ENCODE results near the gene ZNF106.

Gene ZNF106

GRCh38 chr15:42409011-42409410 lies 81.9 kb downstream of the ZNF106 start:
- in situ Hi-C loops (cut with HindIII; ENCODE audit: low sequenced_read_pairs) = loop anchor here (5.0 kb wide), 1 partner anchor 42 kb away; no protein-coding TSS in a partner anchor

DNA sequence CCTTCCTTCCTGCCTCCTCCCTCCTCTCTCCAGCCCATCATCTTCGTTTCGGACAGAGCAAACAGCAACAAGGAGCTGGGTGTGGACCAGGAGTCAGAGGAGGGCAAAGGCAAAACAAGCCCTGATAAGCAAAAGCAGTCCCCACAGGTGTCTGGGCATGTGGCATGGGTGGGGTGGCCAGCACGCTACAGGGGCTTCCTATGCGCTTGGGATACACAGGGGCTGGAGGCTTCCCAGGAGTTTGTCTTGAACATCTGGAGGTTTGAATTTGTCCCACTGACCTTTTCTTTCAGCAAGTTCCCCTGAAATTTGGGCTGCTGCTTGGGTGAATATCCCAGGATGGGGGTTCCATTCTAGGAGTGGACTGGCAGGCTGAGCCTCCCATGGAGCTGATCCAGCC lies 82.8 kb downstream of the ZNF106 start:
- in situ Hi-C loops (cut with HindIII; ENCODE audit: low sequenced_read_pairs) = loop anchor here (5.0 kb wide), 1 partner anchor 41 kb away; no protein-coding TSS in a partner anchor

DNA sequence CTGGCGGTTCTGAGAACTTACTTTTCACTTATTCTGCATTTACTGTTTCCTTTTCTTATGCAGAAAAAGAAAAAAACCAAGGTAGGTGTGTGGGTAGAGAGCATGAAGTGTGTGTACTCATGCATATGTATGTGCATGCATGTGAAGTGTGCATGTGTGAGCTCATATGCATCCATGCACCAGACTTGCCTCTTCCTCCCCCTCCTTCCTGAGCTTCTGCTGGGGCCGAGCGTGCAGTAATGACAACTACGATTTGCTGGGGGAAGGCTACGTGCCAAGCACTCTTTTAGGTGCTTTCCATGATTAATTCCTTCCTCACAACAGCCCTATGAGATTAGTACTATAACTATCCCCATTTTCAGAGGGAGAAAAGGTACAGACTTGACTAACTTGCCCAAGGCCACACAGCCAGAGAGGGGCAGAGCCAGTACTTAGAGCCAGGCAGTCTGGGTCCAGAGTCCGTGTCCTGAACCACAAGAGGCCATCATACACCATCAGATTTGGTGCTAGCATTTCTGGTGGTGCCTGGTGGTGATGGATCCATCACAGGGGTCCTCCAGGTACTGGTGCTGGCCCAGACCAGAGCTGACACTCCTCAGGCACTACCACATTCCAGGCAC lies 85.0 kb downstream of the ZNF106 start:
- in situ Hi-C loops (cut with HindIII; ENCODE audit: low sequenced_read_pairs) = loop anchor here (5.0 kb wide), 1 partner anchor 39 kb away; no protein-coding TSS in a partner anchor

- in situ Hi-C loops (cut with HindIII; ENCODE audit: low sequenced_read_pairs) = loop anchor here (5.0 kb wide), 1 partner anchor 37 kb away; no protein-coding TSS in a partner anchor
These were observed 86.3 kb downstream of the ZNF106 start for GRCh38 chr15:42404461-42405235.

- in situ Hi-C loops (cut with HindIII; ENCODE audit: low sequenced_read_pairs) = no loop called here
These were observed 87.6 kb downstream of the ZNF106 start for GRCh38 chr15:42403389-42403788.

- in situ Hi-C loops (cut with HindIII; ENCODE audit: low sequenced_read_pairs) = no loop called here
These were observed 88.3 kb downstream of the ZNF106 start for GRCh38 chr15:42402455-42403205.

DNA sequence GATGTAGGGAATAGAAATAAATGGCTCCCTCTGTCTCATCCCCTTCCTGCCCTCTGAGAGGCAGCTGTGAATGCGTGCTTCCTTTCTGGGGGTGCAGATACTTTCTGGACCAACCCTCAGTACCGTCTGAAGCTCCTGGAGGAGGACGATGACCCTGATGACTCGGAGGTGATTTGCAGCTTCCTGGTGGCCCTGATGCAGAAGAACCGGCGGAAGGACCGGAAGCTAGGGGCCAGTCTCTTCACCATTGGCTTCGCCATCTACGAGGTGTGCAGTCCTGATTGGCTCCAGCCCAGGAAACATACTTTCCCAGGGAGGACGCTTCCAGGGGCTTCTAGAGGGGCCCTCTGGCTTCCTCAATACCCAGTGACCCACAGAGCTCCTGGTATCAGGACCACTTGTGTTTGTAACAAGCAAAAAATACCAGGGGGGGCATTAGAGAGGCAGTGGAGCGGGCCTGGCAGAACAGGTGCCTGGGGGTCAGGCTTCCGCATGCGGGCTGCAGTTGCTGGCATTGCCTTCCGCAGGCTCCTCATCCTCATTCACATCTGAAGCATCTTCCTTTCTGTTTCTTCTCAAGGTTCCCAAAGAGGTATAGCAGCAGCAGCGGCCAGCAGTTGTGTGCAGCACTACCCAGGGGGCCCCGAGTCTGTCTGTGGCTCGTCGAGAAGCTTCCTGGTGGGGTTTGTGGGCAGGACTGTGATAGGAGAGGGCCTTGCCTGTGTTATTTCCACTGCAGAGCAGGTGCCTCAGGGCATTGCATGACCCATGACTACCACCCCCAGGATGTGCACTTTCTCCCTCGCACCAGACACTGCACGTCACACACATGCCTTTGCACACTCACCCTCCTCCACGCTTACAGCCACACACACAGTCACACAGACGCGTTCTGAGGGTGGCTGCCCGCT lies 89.1 kb downstream of the ZNF106 start:
- in situ Hi-C loops (cut with HindIII; ENCODE audit: low sequenced_read_pairs) = no loop called here

GRCh38 chr15:42395838-42396237 lies 95.1 kb downstream of the ZNF106 start:
- in situ Hi-C loops (cut with HindIII; ENCODE audit: low sequenced_read_pairs) = no loop called here

DNA sequence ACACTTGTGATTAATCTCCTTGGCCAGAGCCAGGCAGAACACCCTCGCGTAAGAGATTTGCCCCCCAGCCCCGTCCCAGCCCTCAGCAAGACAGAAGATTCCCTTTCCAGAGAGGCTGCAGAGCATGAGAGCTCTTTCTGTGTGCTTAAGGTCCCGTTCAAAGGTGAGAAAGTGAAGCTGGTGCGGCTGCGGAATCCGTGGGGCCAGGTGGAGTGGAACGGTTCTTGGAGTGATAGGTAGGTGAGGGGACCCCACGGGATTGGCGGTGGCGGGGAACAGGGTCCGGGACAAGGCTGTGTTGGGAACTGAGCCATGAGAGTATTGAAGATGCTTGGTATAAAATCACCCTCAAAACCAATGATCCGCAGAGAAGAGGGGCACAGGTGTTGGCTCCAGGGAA lies 96.8 kb downstream of the ZNF106 start:
- in situ Hi-C loops (cut with HindIII; ENCODE audit: low sequenced_read_pairs) = no loop called here

- in situ Hi-C loops (cut with HindIII; ENCODE audit: low sequenced_read_pairs) = no loop called here
These were observed 98.5 kb downstream of the ZNF106 start for GRCh38 chr15:42392309-42393024.

GRCh38 chr15:42387603-42388002 lies 103.3 kb downstream of the ZNF106 start:
- in situ Hi-C loops (cut with HindIII; ENCODE audit: low sequenced_read_pairs) = no loop called here

GRCh38 chr15:42385980-42386700 lies 104.8 kb downstream of the ZNF106 start:
- in situ Hi-C loops (cut with HindIII; ENCODE audit: low sequenced_read_pairs) = no loop called here

DNA sequence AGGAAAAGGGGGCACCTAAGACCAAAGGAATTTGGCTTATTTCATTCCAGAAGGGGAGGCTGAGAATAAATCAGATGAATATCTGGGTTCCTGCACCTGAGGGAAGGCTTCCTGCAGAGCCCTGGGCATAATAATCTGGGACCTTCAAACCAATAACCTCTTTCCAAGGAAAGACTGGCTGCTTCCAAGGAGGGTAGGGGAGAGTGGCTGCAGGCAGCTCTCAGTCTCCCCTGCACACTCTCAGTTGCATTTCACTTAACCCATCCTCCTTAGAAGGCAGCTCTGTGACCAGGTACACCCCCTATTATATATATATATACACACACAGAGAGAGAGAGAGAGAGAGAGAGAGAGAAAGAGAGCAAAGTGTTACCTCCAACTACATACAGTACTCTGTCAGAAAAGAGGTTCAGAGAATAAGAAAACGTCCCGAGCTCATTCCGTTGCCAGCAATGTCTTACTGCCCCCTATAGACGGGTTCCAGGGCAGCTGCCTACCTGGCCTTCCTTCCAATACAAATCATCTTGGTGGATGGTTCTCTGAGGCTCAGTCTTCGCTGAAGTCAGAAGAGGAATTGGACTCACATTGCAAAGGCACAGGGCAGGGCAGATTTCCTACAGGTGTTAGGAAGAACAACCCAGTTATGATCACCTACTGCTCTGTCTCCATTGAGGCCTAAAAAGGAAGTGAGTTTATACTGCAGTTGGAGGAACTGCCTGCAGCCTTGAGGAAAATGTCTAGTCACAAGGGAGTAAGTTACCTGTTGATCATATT lies 105.5 kb downstream of the ZNF106 start:
- in situ Hi-C loops (cut with HindIII; ENCODE audit: low sequenced_read_pairs) = no loop called here

GRCh38 chr15:42384597-42384996 lies 106.3 kb downstream of the ZNF106 start:
- in situ Hi-C loops (cut with HindIII; ENCODE audit: low sequenced_read_pairs) = no loop called here

DNA sequence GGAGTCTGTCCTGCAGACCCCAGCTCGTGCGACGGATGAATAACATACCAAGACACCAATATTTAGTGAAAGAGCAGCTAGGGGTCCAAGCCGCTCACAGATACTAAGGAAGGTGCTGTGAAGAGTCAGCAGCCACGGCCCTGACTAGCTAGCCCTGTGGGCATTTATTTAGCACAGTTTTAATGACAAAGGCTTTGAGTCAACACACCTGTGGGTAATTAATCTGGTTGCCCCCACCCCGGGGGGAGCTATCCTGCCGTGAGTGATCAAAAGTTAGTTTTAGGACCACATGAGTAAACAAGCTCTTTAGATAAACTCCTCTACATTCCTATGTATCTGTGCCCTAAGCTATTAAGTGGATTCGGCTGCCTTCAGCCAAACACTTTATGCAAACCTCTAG lies 112.9 kb downstream of the ZNF106 start:
- in situ Hi-C loops (cut with HindIII; ENCODE audit: low sequenced_read_pairs) = no loop called here

DNA sequence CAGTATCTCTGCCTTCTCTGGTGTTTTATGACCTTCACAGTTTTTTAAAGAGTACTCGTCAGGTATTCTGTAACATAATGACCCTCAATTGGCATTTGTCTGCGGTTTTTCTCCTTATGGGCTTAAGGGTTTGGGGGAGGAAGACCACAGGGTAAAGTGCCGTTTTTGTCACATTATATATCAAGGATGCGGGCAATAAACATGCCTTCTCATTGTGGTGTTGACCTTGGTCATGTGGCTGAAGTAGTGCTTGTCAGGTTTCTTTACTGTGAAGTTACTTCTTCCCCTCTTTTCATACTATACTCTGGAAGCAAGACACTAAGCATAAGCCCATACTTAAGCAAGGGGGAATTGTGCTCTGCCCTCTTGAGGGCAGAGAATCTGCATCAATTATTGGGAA lies 115.0 kb downstream of the ZNF106 start:
- in situ Hi-C loops (cut with HindIII; ENCODE audit: low sequenced_read_pairs) = no loop called here

GRCh38 chr15:42375252-42375651 lies 115.7 kb downstream of the ZNF106 start:
- in situ Hi-C loops (cut with HindIII; ENCODE audit: low sequenced_read_pairs) = no loop called here

DNA sequence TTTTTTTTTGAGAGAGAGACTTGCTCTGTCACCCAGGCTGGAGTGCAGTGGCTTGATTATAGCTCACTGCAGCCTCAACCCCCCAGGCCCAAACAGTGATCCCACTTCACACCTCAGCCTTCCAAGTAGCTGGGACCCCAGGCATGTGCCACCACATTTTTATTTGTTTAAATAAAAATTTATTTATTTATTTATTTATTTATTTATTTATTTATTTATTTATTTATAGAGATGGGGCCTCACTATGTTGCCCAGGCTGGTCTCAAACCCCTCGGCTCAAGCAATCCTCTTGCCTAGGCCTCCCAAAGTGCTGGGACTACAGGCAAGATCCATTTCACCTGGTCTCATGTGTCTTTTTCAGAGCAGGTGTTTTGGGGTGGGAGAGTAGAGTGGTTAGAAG lies 116.1 kb downstream of the ZNF106 start:
- in situ Hi-C loops (cut with HindIII; ENCODE audit: low sequenced_read_pairs) = no loop called here

- in situ Hi-C loops (cut with HindIII; ENCODE audit: low sequenced_read_pairs) = no loop called here
These were observed 117.0 kb downstream of the ZNF106 start for GRCh38 chr15:42373936-42374335.
